Fibroblast of lung (primary cell): ENCODE data around the gene PLAAT4. TPM values are rescaled to one million over a fixed set of nuclear protein-coding genes. Genes with fewer than 3 reads are reported as not detected.
A peak's percentile ranks its signal among the peaks of the same experiment; 100 is the strongest.

ENCODE experiments used
- DNase-seq, 2 donors: peaks; one replicate each; pipeline versions ENCODE4 v3.0.0 to v3.0.0-alpha.2; 2010; ENCODE audit warnings: low read depth in 2 of 2
- H2AFZ ChIP-seq: 2 replicates; pipeline ENCODE4 v1.5.1; 2012; ENCODE audit warnings: low read length, control low read depth, inconsistent platforms
- H3K27ac ChIP-seq: 2 replicates; pipeline ENCODE4 v1.5.1; 2011; ENCODE audit warnings: low read length, control low read depth; ENCODE audit not compliant: insufficient read depth
- H3K27me3 ChIP-seq: 2 replicates; pipeline ENCODE4 v1.5.1; 2011; ENCODE audit warnings: mild to moderate bottlenecking, low read length; ENCODE audit not compliant: control insufficient read depth, insufficient read depth
- H3K36me3 ChIP-seq: 2 replicates; pipeline ENCODE4 v1.5.1; 2011; ENCODE audit warnings: low read length; ENCODE audit not compliant: control insufficient read depth, insufficient read depth
- H3K4me1 ChIP-seq: 2 replicates; pipeline ENCODE4 v1.5.1; 2011; ENCODE audit warnings: low read length; ENCODE audit not compliant: control insufficient read depth, insufficient read depth; ENCODE audit errors: extremely low read depth
- H3K4me2 ChIP-seq: 2 replicates; pipeline ENCODE4 v1.5.1; 2011; ENCODE audit warnings: low read length, control low read depth; ENCODE audit not compliant: insufficient read depth; ENCODE audit errors: extremely low read depth
- H3K4me3 ChIP-seq, 4 experiments: fragments of 200-600 bp in 1 of 4; sonication (generic) in 1 of 4; replicated peaks in 1 of 4; 2 replicates each; pipeline ENCODE4 v1.5.1; 2011 to 2016; ENCODE audit warnings: low read length in 4 of 4, low read depth in 3 of 4, mild to moderate bottlenecking in 3 of 4, control low read depth in 2 of 4, inconsistent platforms in 1 of 4, mixed read lengths in 1 of 4; ENCODE audit not compliant: insufficient read depth in 1 of 4; ENCODE audit errors: control extremely low read depth in 1 of 4
- H3K79me2 ChIP-seq: 2 replicates; pipeline ENCODE4 v1.5.1; 2012; ENCODE audit warnings: mild to moderate bottlenecking, low read length, inconsistent platforms; ENCODE audit not compliant: control insufficient read depth, insufficient read depth
- H3K9ac ChIP-seq: 2 replicates; pipeline ENCODE4 v1.5.1; 2011; ENCODE audit warnings: mild to moderate bottlenecking, low read length, control low read depth; ENCODE audit not compliant: insufficient read depth
- H3K9me3 ChIP-seq: 2 replicates; pipeline ENCODE4 v1.5.1; 2012; ENCODE audit warnings: low read depth, low read length; ENCODE audit not compliant: control insufficient read depth, insufficient read depth
- H4K20me1 ChIP-seq: 2 replicates; pipeline ENCODE4 v1.5.1; 2011; ENCODE audit warnings: low read length; ENCODE audit not compliant: control insufficient read depth, insufficient read depth; ENCODE audit errors: extremely low read depth
- CTCF ChIP-seq, 2 donors: IDR thresholded peaks in 1 of 2; conservative IDR thresholded peaks in 1 of 2; 1 replicate in 1 of 2; 2 replicates in 1 of 2; pipeline ENCODE4 v1.5.1; 2011 to 2012; ENCODE audit warnings: low read length in 2 of 2, control low read depth in 1 of 2, inconsistent platforms in 1 of 2, low read depth in 1 of 2, mild to moderate bottlenecking in 1 of 2
- EZH2 ChIP-seq: IDR thresholded peaks from 2 replicates; pipeline ENCODE4 v1.5.1; 2012; ENCODE audit warnings: low read length, control low read depth, mild to moderate bottlenecking; ENCODE audit errors: missing control alignments
- polyA plus RNA-seq, 2 donors: library from polyadenylated mRNA; depleted of rRNA in 1 of 2; stranded (reverse) in 1 of 2; unstranded in 1 of 2; fragments of >200 nt; gene quantifications; 2 replicates each; pipeline ENCODE4 v1.2.1, GENCODE V29; 2011 to 2012; ENCODE audit warnings: missing spikeins in 1 of 2
- total RNA-seq: library from RNA; depleted of rRNA; stranded (reverse); fragments of >200 nt; gene quantifications from 2 replicates; pipeline ENCODE4 v1.2.1, GENCODE V29; 2014

Gene PLAAT4
- total and polyA plus RNA-seq, 2 donors (not counting 1 experiment from before 2014, with no cell fraction given): 47.4 to 85.7 TPM

GRCh38 chr11:63592975-63593395 is 56.4 kb downstream of the PLAAT4 start:
- no peaks in the 10 kb centered on the region for H3K79me2 ChIP-seq

GRCh38 chr11:63595296-63595695 is 58.7 kb downstream of the PLAAT4 start:
- H3K79me2 ChIP-seq: no peaks in the 10 kb centered on the region
- no peaks in the 10 kb centered on the region for H3K27me3 ChIP-seq
- peak in 1 of 2 donors; percentile 50 for DNase-seq
- no peaks in the 10 kb centered on the region for H3K4me1 ChIP-seq
- no peak overlapping the region for H3K9ac ChIP-seq
- TF ChIP-seq CTCF (conservative IDR thresholded peaks at IDR 0.05 in 1 of 2, IDR thresholded peaks at IDR 0.05 in 1 of 2; ENCODE audit: low read depth in 1 of 2, low read length in 2 of 2): no peak
- TF ChIP-seq EZH2: no peak
- H3K4me3 ChIP-seq: no peak overlapping the region
- no peaks in the 10 kb centered on the region for H3K9me3 ChIP-seq
- no peaks in the 10 kb centered on the region for H3K36me3 ChIP-seq
- no peak overlapping the region for H2AFZ ChIP-seq
- no peak overlapping the region for H3K4me2 ChIP-seq
- no peak overlapping the region for H3K27ac ChIP-seq
- no peaks in the 10 kb centered on the region for H4K20me1 ChIP-seq

More at GRCh38 chr11:63592975-63593395, 56.4 kb downstream of the PLAAT4 start:
- no peaks in the 10 kb centered on the region for H3K4me1 ChIP-seq
- no peak overlapping the region for H3K9ac ChIP-seq
- H3K4me2 ChIP-seq: no peak overlapping the region
- no peaks in the 10 kb centered on the region for H3K36me3 ChIP-seq
- no peak overlapping the region for H3K27ac ChIP-seq
- H3K27me3 ChIP-seq: no peaks in the 10 kb centered on the region
- TF ChIP-seq CTCF (conservative IDR thresholded peaks at IDR 0.05 in 1 of 2, IDR thresholded peaks at IDR 0.05 in 1 of 2; ENCODE audit: low read depth in 1 of 2, low read length in 2 of 2) (peak; percentile 58 to 63), EZH2 (no peak)
- H3K4me3 ChIP-seq: no peak overlapping the region
- H2AFZ ChIP-seq: no peak overlapping the region
- DNase-seq: peak in 1 of 2 donors; percentile 23
- no peaks in the 10 kb centered on the region for H4K20me1 ChIP-seq
- H3K9me3 ChIP-seq: no peaks in the 10 kb centered on the region

Other genes with a start within 250 kb of the PLAAT4 start
- not detected in 2 replicates for gene SLC22A9, start 167.0 kb upstream of the PLAAT4 start, total RNA-seq
- not detected in 2 replicates for gene SLC22A9, start 167.0 kb upstream of the PLAAT4 start, polyA plus RNA-seq
- 0.50 and 0.51 TPM in 2 replicates for gene PLAAT5, start 45.6 kb upstream of the PLAAT4 start, total RNA-seq
- gene PLAAT5, start 45.6 kb upstream of the PLAAT4 start, polyA plus RNA-seq: 0.07 and 0.16 TPM in 2 replicates
- gene LGALS12, start 30.7 kb upstream of the PLAAT4 start, total RNA-seq: under 0.01 TPM in 1 of 2 replicates, not detected in the other
- not detected in 2 replicates for gene LGALS12, start 30.7 kb upstream of the PLAAT4 start, polyA plus RNA-seq
- not detected in 2 replicates for gene PLAAT2, start 26.6 kb downstream of the PLAAT4 start, total RNA-seq
- not detected in 2 replicates for gene PLAAT2, start 26.6 kb downstream of the PLAAT4 start, polyA plus RNA-seq
- 32.1 and 45.4 TPM in 2 replicates for gene PLAAT3, start 77.6 kb downstream of the PLAAT4 start, total RNA-seq
- gene PLAAT3, start 77.6 kb downstream of the PLAAT4 start, polyA plus RNA-seq: 11.4 and 40.9 TPM in 2 replicates
- 120 and 147 TPM in 2 replicates for gene ATL3, start 134.6 kb downstream of the PLAAT4 start, total RNA-seq
- gene ATL3, start 134.6 kb downstream of the PLAAT4 start, polyA plus RNA-seq: 89.5 and 111 TPM in 2 replicates
- 67.8 and 93.3 TPM in 2 replicates for gene RTN3, start 144.7 kb downstream of the PLAAT4 start, total RNA-seq
- gene RTN3, start 144.7 kb downstream of the PLAAT4 start, polyA plus RNA-seq: 158 and 167 TPM in 2 replicates
- 12.9 and 14.4 TPM in 2 replicates for gene ZFTA, start 232.0 kb downstream of the PLAAT4 start, total RNA-seq
- 5.4 and 6.0 TPM in 2 replicates for gene ZFTA, start 232.0 kb downstream of the PLAAT4 start, polyA plus RNA-seq